ENCODE results near the gene FUS. TPM values are rescaled to one million over a fixed set of nuclear protein-coding genes. Genes with fewer than 3 reads are reported as not detected.
A peak's percentile ranks its signal among the peaks of the same experiment; 100 is the strongest.
"Not testable (repeated sequence)": the region's sequence is repeated elsewhere in the genome, so short reads cannot be mapped to it uniquely, and the experiment has no call there.

FUS gene
- total and polyA plus RNA-seq, 4 experiments from 2014 or later: 88.1 to 536 (median 332) TPM

GRCh38 chr16:31133046-31133501 is 46.9 kb upstream of the FUS start:
- Histone ChIP-seq H3K9me3 (ENCODE audit: control insufficient read depth in 1 of 2, low read length in 2 of 2) (no peaks in the 10 kb centered on the region), H3K27ac (ENCODE audit: low read depth, low read length) (no peak overlapping the region), H3K36me3 (ENCODE audit: insufficient read depth, low read length) (peaks cover 19% of the 10 kb centered on the region), H3K4me1 (ENCODE audit: insufficient read depth, low read length) (no peaks in the 10 kb centered on the region), H3K4me3 (ENCODE audit: low read length in 2 of 2) (no peak overlapping the region), H3K27me3 (ENCODE audit: insufficient read depth, low read length) (no peaks in the 10 kb centered on the region)
- no peak overlapping the region for H3K27ac Mint-ChIP-seq
- no peaks in the 10 kb centered on the region for H3K9me3 Mint-ChIP-seq
- peaks cover 12 to 30% of the 10 kb centered on the region in 2 donors for H3K36me3 Mint-ChIP-seq
- ChIA-PET CTCF (ENCODE audit: partially characterized antibody) (interaction anchor here (2.6 kb wide), 1 partner anchor 9 kb away, joined by 10 read pairs; no protein-coding TSS in a partner anchor), POLR2A (ENCODE audit: partially characterized antibody) (interaction anchor here (1.0 to 1.5 kb wide), 2 partner anchors 9 to 15 kb away, joined by 3 to 6 read pairs; partner anchors contain the start of gene KAT8)
- DNase-seq: no peak
- H3K4me3 Mint-ChIP-seq: no peak overlapping the region
- intact Hi-C loops (cut with micrococcal nuclease): no loop called here
- H3K27me3 Mint-ChIP-seq: no peaks in the 10 kb centered on the region
- H3K4me1 Mint-ChIP-seq: peaks cover 0 to 3% (median 0%) of the 10 kb centered on the region in 4 donors

GRCh38 chr16:31134091-31134571 is 45.8 kb upstream of the FUS start:
- Histone ChIP-seq H3K9me3 (ENCODE audit: control insufficient read depth in 1 of 2, low read length in 2 of 2) (no peaks in the 10 kb centered on the region), H3K4me3 (ENCODE audit: low read length in 2 of 2) (no peak overlapping the region), H3K36me3 (ENCODE audit: insufficient read depth, low read length) (peaks cover 18% of the 10 kb centered on the region), H3K4me1 (ENCODE audit: insufficient read depth, low read length) (no peaks in the 10 kb centered on the region), H3K27ac (ENCODE audit: low read depth, low read length) (no peak overlapping the region), H3K27me3 (ENCODE audit: insufficient read depth, low read length) (no peaks in the 10 kb centered on the region)
- ChIA-PET POLR2A (ENCODE audit: partially characterized antibody) (interaction anchor here (1.5 kb wide), 1 partner anchor 9 kb away, joined by 4 read pairs; no protein-coding TSS in a partner anchor), CTCF (ENCODE audit: partially characterized antibody) (interaction anchor here (2.6 kb wide), 1 partner anchor 8 kb away, joined by 10 read pairs; no protein-coding TSS in a partner anchor)
- Mint-ChIP-seq H3K36me3 (peaks cover 4 to 23% of the 10 kb centered on the region in 2 donors), H3K4me1 (peaks cover 0 to 3% (median 0%) of the 10 kb centered on the region in 4 donors), H3K4me3 (no peak overlapping the region), H3K9me3 (no peaks in the 10 kb centered on the region), H3K27ac (peak overlapping the region in 1 of 7 donors; percentile 64), H3K27me3 (no peaks in the 10 kb centered on the region)
- DNase-seq: no peak
- intact Hi-C loops (cut with micrococcal nuclease): no loop called here

- Mint-ChIP-seq H3K9me3 (no peaks in the 10 kb centered on the region), H3K27ac (no peak overlapping the region), H3K4me1 (peaks cover 0 to 3% (median 0%) of the 10 kb centered on the region in 4 donors), H3K36me3 (peaks cover 4 to 19% of the 10 kb centered on the region in 2 donors), H3K27me3 (no peaks in the 10 kb centered on the region), H3K4me3 (no peak overlapping the region)
- intact Hi-C loops (cut with micrococcal nuclease): no loop called here
- no peak overlapping the region for H3K27ac ChIP-seq (ENCODE audit: low read depth, low read length)
- DNase-seq: no peak
- H3K36me3 ChIP-seq (ENCODE audit: insufficient read depth, low read length): peaks cover 10% of the 10 kb centered on the region
- H3K4me3 ChIP-seq (ENCODE audit: low read length in 2 of 2): no peak overlapping the region
- POLR2A ChIA-PET (ENCODE audit: partially characterized antibody): interaction anchor here (1.5 kb wide), 1 partner anchor 8 kb away, joined by 4 read pairs; no protein-coding TSS in a partner anchor
- no peaks in the 10 kb centered on the region for H3K27me3 ChIP-seq (ENCODE audit: insufficient read depth, low read length)
- CTCF ChIA-PET (ENCODE audit: partially characterized antibody): interaction anchor here (0.8 to 2.6 kb wide), 3 partner anchors 8 to 733 kb away, joined by 3 to 10 read pairs (median 3); no protein-coding TSS in a partner anchor
- no peaks in the 10 kb centered on the region for H3K4me1 ChIP-seq (ENCODE audit: insufficient read depth, low read length)
- H3K9me3 ChIP-seq (ENCODE audit: control insufficient read depth in 1 of 2, low read length in 2 of 2): no peaks in the 10 kb centered on the region
Measured at GRCh38 chr16:31134625-31135534, 45.1 kb upstream of the FUS start.

- POLR2A ChIA-PET (ENCODE audit: partially characterized antibody): interaction anchor here (0.6 to 1.0 kb wide), 3 partner anchors 18 to 138 kb away, joined by 3 to 5 read pairs (median 3); partner anchors contain the start of gene KAT8
Measured at GRCh38 chr16:31135535-31136286, 44.2 kb upstream of the FUS start, which contains the start of gene PRSS8. PRSS8 (minus strand) TSS chr16:31135727; CDS start chr16:31135498, 229 bp downstream.

GRCh38 chr16:31136287-31136662 is 43.7 kb upstream of the FUS start:
- Histone ChIP-seq H3K4me3 (ENCODE audit: low read length in 2 of 2) (no peak overlapping the region), H3K4me1 (ENCODE audit: insufficient read depth, low read length) (no peaks in the 10 kb centered on the region), H3K36me3 (ENCODE audit: insufficient read depth, low read length) (no peaks in the 10 kb centered on the region), H3K27me3 (ENCODE audit: insufficient read depth, low read length) (no peaks in the 10 kb centered on the region), H3K9me3 (ENCODE audit: control insufficient read depth in 1 of 2, low read length in 2 of 2) (no peaks in the 10 kb centered on the region), H3K27ac (ENCODE audit: low read depth, low read length) (no peak overlapping the region)
- intact Hi-C loops (cut with micrococcal nuclease): no loop called here
- H3K36me3 Mint-ChIP-seq: peaks cover 4 to 12% of the 10 kb centered on the region in 2 donors
- POLR2A ChIA-PET (ENCODE audit: partially characterized antibody): interaction anchor here (0.6 to 1.0 kb wide), 3 partner anchors 18 to 139 kb away, joined by 3 to 5 read pairs (median 3); partner anchors contain the start of gene KAT8
- DNase-seq: no peak
- no peaks in the 10 kb centered on the region for H3K9me3 Mint-ChIP-seq
- CTCF ChIA-PET (ENCODE audit: partially characterized antibody): interaction anchor here (1.4 kb wide), 1 partner anchor 732 kb away, joined by 3 read pairs; no protein-coding TSS in a partner anchor
- peaks cover 0 to 4% (median 0%) of the 10 kb centered on the region in 4 donors for H3K4me1 Mint-ChIP-seq
- H3K4me3 Mint-ChIP-seq: no peak overlapping the region
- no peak overlapping the region for H3K27ac Mint-ChIP-seq
- no peaks in the 10 kb centered on the region for H3K27me3 Mint-ChIP-seq

More at GRCh38 chr16:31135535-31136286, 44.2 kb upstream of the FUS start, which contains the start of gene PRSS8:
- H3K27me3 ChIP-seq (ENCODE audit: insufficient read depth, low read length): no peaks in the 10 kb centered on the region
- peaks cover 0 to 4% (median 0%) of the 10 kb centered on the region in 4 donors for H3K4me1 Mint-ChIP-seq
- peaks cover 4% of the 10 kb centered on the region for H3K36me3 ChIP-seq (ENCODE audit: insufficient read depth, low read length)
- H3K4me3 Mint-ChIP-seq: no peak within 1 kb of the TSS
- peak within 1 kb of the TSS in 2 of 7 donors; percentile 64 to 88 for H3K27ac Mint-ChIP-seq
- H3K4me1 ChIP-seq (ENCODE audit: insufficient read depth, low read length): no peaks in the 10 kb centered on the region
- no peak within 1 kb of the TSS for H3K27ac ChIP-seq (ENCODE audit: low read depth, low read length)
- no peaks in the 10 kb centered on the region for H3K9me3 ChIP-seq (ENCODE audit: control insufficient read depth in 1 of 2, low read length in 2 of 2)
- H3K9me3 Mint-ChIP-seq: no peaks in the 10 kb centered on the region
- no peaks in the 10 kb centered on the region for H3K27me3 Mint-ChIP-seq
- no peak within 1 kb of the TSS for H3K4me3 ChIP-seq (ENCODE audit: low read length in 2 of 2)
- H3K36me3 Mint-ChIP-seq: peaks cover 4 to 14% of the 10 kb centered on the region in 2 donors
- no peak for DNase-seq
- intact Hi-C loops (cut with micrococcal nuclease): no loop called here
- CTCF ChIA-PET (ENCODE audit: partially characterized antibody): interaction anchor here (1.4 kb wide), 1 partner anchor 733 kb away, joined by 3 read pairs; no protein-coding TSS in a partner anchor

- intact Hi-C loops (cut with micrococcal nuclease); H3K9me3 Mint-ChIP-seq; H3K27me3 Mint-ChIP-seq; H3K4me3 ChIP-seq (ENCODE audit: low read length in 2 of 2); H3K27me3 ChIP-seq (ENCODE audit: insufficient read depth, low read length); H3K4me1 ChIP-seq (ENCODE audit: insufficient read depth, low read length); DNase-seq; H3K36me3 ChIP-seq (ENCODE audit: insufficient read depth, low read length); H3K36me3 Mint-ChIP-seq; H3K27ac ChIP-seq (ENCODE audit: low read depth, low read length); H3K9me3 ChIP-seq (ENCODE audit: control insufficient read depth in 1 of 2, low read length in 2 of 2); H3K4me1 Mint-ChIP-seq; H3K27ac Mint-ChIP-seq; H3K4me3 Mint-ChIP-seq: not testable (repeated sequence)
- POLR2A ChIA-PET (ENCODE audit: partially characterized antibody): interaction anchor here (1.0 kb wide), 1 partner anchor 140 kb away, joined by 3 read pairs; no protein-coding TSS in a partner anchor
- CTCF ChIA-PET (ENCODE audit: partially characterized antibody): interaction anchor here (1.4 kb wide), 1 partner anchor 731 kb away, joined by 3 read pairs; no protein-coding TSS in a partner anchor
Measured at GRCh38 chr16:31136822-31137499, 43.0 kb upstream of the FUS start.
